Measurements from ENCODE around the gene PEX5L.

DNA sequence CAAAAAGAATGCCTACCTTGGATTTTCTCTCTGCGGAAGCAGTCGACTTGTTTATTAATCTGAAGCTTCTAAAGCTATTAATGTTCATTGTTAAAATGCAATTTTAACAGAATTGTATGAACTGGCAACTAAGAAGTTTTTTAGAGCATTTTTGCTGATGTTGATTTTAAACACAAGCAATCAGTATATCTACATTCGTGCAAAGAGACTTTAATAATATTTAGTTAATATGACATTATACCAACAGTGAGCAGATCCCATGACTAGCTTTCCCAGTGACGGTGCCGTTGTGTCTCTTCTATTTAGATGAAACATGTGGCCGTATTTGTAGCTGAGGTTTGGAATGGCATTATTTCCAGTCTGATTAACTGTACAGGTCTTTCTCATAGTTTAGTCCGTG is 88.0 kb downstream of the PEX5L start:
- no peak for TF ChIP-seq POLR2AphosphoS5 (IDR thresholded peaks at IDR 0.05)
- TF ChIP-seq, protein P1, sequence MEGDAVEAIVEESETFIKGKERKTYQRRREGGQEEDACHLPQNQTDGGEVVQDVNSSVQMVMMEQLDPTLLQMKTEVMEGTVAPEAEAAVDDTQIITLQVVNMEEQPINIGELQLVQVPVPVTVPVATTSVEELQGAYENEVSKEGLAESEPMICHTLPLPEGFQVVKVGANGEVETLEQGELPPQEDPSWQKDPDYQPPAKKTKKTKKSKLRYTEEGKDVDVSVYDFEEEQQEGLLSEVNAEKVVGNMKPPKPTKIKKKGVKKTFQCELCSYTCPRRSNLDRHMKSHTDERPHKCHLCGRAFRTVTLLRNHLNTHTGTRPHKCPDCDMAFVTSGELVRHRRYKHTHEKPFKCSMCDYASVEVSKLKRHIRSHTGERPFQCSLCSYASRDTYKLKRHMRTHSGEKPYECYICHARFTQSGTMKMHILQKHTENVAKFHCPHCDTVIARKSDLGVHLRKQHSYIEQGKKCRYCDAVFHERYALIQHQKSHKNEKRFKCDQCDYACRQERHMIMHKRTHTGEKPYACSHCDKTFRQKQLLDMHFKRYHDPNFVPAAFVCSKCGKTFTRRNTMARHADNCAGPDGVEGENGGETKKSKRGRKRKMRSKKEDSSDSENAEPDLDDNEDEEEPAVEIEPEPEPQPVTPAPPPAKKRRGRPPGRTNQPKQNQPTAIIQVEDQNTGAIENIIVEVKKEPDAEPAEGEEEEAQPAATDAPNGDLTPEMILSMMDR (IDR thresholded peaks at IDR 0.05), result no peak

All from prostate gland (tissue), 2 donors.